CD14-positive monocyte (primary cell): ENCODE data around the gene HSPB9. TPM values are rescaled to one million over a fixed set of nuclear protein-coding genes. Genes with fewer than 3 reads are reported as not detected.

Experiments used
- DNase-seq, 3 donors: peaks; one replicate each; pipeline ENCODE4 v3.0.0-alpha.2; 2011 to 2022
- H2AFZ ChIP-seq: 2 replicates; pipeline ENCODE4 v1.6.0; 2012; ENCODE audit warnings: mild to moderate bottlenecking, low read depth, low read length, inconsistent platforms; ENCODE audit not compliant: insufficient read depth, poor library complexity, severe bottlenecking
- H3K27ac ChIP-seq, 2 donors: 1 replicate in 1 of 2; 2 replicates in 1 of 2; pipeline ENCODE4 v1.5.1; 2012 to 2013; ENCODE audit warnings: low read length in 2 of 2, control low read depth in 1 of 2, inconsistent platforms in 1 of 2, low read depth in 1 of 2, mild to moderate bottlenecking in 1 of 2
- H3K27me3 ChIP-seq, 2 donors: one replicate each; pipeline versions ENCODE4 v1.6.0 to v1.6.1; 2011 to 2013; ENCODE audit warnings: low read length in 2 of 2; ENCODE audit not compliant: control insufficient read depth in 2 of 2, insufficient read depth in 2 of 2
- H3K36me3 ChIP-seq, 2 donors: replicated peaks in 1 of 2; 1 replicate in 1 of 2; 2 replicates in 1 of 2; pipeline versions ENCODE4 v1.5.1 to v1.6.1; 2012 to 2013; ENCODE audit warnings: low read length in 2 of 2, control low read depth in 1 of 2, inconsistent platforms in 1 of 2, mild to moderate bottlenecking in 1 of 2; ENCODE audit not compliant: insufficient read depth in 2 of 2, control insufficient read depth in 1 of 2
- H3K4me1 ChIP-seq, 2 donors: 1 replicate in 1 of 2; 2 replicates in 1 of 2; pipeline versions ENCODE4 v1.5.1 to v1.6.1; 2012 to 2013; ENCODE audit warnings: low read length in 2 of 2, control low read depth in 1 of 2, inconsistent platforms in 1 of 2, mild to moderate bottlenecking in 1 of 2, moderate library complexity in 1 of 2; ENCODE audit not compliant: insufficient read depth in 2 of 2, control insufficient read depth in 1 of 2
- H3K4me2 ChIP-seq: replicated peaks from 2 replicates; pipeline ENCODE3; 2012; ENCODE audit warnings: low read length, moderate library complexity, mild to moderate bottlenecking; ENCODE audit not compliant: poor library complexity, severe bottlenecking; ENCODE audit errors: extremely low read depth
- H3K4me3 ChIP-seq, 3 experiments: fragments of 200-600 bp in 1 of 3; sonication (generic) in 1 of 3; replicated peaks in 1 of 3; 1 replicate in 2 of 3; 2 replicates in 1 of 3; pipeline ENCODE4 v1.5.1; 2011 to 2013; ENCODE audit warnings: low read length in 3 of 3, mild to moderate bottlenecking in 3 of 3, control low read depth in 2 of 3, low read depth in 2 of 3, inconsistent platforms in 1 of 3, moderate library complexity in 1 of 3
- H3K79me2 ChIP-seq: 2 replicates; pipeline ENCODE4 v1.6.0; 2012; ENCODE audit warnings: mild to moderate bottlenecking, control low read depth, inconsistent platforms, low read length, moderate library complexity; ENCODE audit not compliant: insufficient read depth
- H3K9ac ChIP-seq: 2 replicates; pipeline ENCODE4 v1.6.0; 2017; ENCODE audit warnings: low read length, mild to moderate bottlenecking; ENCODE audit not compliant: insufficient read depth, poor library complexity, severe bottlenecking
- H3K9me3 ChIP-seq, 2 donors: replicated peaks in 1 of 2; 1 replicate in 1 of 2; 2 replicates in 1 of 2; pipeline versions ENCODE4 v1.5.1 to v1.6.1; 2012 to 2013; ENCODE audit warnings: low read length in 2 of 2, control low read depth in 1 of 2; ENCODE audit not compliant: control insufficient read depth in 1 of 2, insufficient read depth in 1 of 2
- H4K20me1 ChIP-seq: 2 replicates; pipeline ENCODE4 v1.6.0; 2012; ENCODE audit warnings: mild to moderate bottlenecking, low read length, control low read depth, moderate library complexity; ENCODE audit not compliant: insufficient read depth
- H3K27ac Mint-ChIP-seq, 7 donors: one replicate each; pipeline ENCODE4 v1.8.0; 2020; ENCODE audit warnings: mild to moderate bottlenecking in 7 of 7, mixed read lengths in 7 of 7, moderate library complexity in 6 of 7, inconsistent platforms in 2 of 7
- H3K27me3 Mint-ChIP-seq, 3 donors: one replicate each; pipeline ENCODE4 v1.8.0; 2021 to 2022; ENCODE audit warnings: low read depth in 3 of 3, mild to moderate bottlenecking in 3 of 3, mixed read lengths in 3 of 3, moderate library complexity in 3 of 3, inconsistent platforms in 1 of 3
- H3K36me3 Mint-ChIP-seq, 2 donors: one replicate each; pipeline ENCODE4 v1.8.0; 2020; ENCODE audit warnings: mixed read lengths in 2 of 2, inconsistent platforms in 1 of 2, mild to moderate bottlenecking in 1 of 2
- H3K4me1 Mint-ChIP-seq: one replicate; pipeline ENCODE4 v1.8.0; 2020; ENCODE audit warnings: mild to moderate bottlenecking, mixed read lengths
- H3K4me3 Mint-ChIP-seq, 2 donors: one replicate each; pipeline ENCODE4 v1.8.0; 2020; ENCODE audit warnings: mild to moderate bottlenecking in 2 of 2, mixed read lengths in 2 of 2, moderate library complexity in 1 of 2
- H3K9me3 Mint-ChIP-seq, 7 donors: one replicate each; pipeline ENCODE4 v1.8.0; 2020 to 2022; ENCODE audit warnings: mixed read lengths in 7 of 7, mild to moderate bottlenecking in 6 of 7, moderate library complexity in 6 of 7, inconsistent platforms in 2 of 7
- WGBS: methylation state at CpG from one replicate; pipeline ENCODE4 v1.1.5; 2013; ENCODE audit warnings: missing lambda C conversion rate; ENCODE audit not compliant: insufficient coverage; 5-methylcytosine and 5-hydroxymethylcytosine counted together
- intact Hi-C, 2 donors: fragments of 100-400 bp; cut with micrococcal nuclease; formaldehyde crosslinking; loops; one replicate each; pipeline versions ENCODE4 v1.15.0 to v1.15.1; 2023
- polyA plus RNA-seq, 3 donors: library from polyadenylated mRNA; depleted of rRNA in 1 of 3; unstranded in 2 of 3; stranded (reverse) in 1 of 3; fragments of 300-500 nt in 2 of 3; fragments of >200 nt in 1 of 3; fragmentation: Illumina TruSeq in 2 of 3; gene quantifications; 1 replicate in 2 of 3; 2 replicates in 1 of 3; pipeline ENCODE4 v1.2.3, GENCODE V29; 2012 to 2021
- TF ChIP-seq, protein P1 (sequence below): fragments of 200-600 bp; IDR thresholded peaks from one replicate; pipeline ENCODE4 v1.8.0; 2022; ENCODE audit warnings: antibody characterized with exemption, mild to moderate bottlenecking

Gene HSPB9
- polyA plus RNA-seq, 3 donors = 0.04 TPM; not detected in 2

DNA sequence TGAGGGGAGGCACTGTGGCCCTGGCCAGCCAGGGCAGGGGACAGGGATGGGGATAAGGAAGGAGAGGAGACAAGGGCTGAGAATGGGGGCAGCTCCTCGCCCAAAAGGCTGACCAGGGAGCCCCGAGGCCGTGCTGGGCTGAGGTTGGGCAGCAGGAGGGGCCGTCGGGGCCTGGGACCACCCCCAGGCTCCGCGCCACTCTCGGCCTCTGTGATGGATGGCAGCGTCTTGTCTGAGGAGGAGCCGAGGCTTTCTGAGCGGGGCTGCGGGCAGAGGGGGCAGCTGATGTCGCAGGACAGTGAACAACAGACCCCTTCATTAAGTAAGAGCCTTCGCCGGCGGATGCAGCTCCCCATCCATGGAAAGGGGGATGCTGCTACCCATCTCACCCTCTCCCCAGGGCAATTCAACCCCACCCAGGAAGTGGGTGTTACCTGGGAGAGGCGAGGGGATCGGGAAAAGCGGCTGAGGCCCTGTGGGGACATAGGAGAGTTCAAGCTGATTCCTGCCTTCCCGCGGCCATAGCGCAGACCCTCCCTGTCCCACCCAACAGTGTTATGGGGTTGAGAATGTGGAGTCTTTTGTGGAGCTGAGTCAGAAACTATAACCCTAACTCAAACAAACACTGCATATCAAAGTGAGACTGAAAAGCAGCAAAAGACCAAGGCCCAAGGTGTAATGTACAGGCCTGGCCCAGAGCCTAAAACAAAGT, 41.2 kb downstream of the HSPB9 start:
- WGBS = 82% methylated on average over 7 of the region's 22 CpGs

DNA sequence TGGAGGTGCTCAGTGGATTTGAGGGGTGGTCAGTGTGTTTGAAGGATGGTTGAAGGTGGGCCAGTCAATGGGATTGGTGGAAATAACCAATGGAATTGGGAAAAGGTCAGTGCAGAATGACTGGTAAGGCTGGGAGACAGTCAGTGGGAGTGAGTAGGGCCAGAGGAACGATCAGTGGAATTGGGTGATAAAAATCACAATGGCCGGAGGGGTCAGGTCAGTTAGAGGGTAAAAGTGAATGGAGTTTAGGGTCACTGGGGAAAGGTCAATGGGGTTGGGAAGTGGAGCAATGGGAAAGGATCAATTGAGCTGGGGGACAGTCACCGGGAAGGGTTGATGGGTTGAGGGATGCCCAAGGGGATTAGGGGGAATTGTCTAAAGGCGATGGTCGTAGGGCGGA, 43.1 kb downstream of the HSPB9 start:
- H3K4me1 ChIP-seq = peaks cover 34 to 43% of the 10 kb centered on the region in 2 donors
- H3K27ac Mint-ChIP-seq = no peak overlapping the region

More for the DNA sequence above, 41.2 kb downstream of the HSPB9 start:
- TF ChIP-seq, protein P1, sequence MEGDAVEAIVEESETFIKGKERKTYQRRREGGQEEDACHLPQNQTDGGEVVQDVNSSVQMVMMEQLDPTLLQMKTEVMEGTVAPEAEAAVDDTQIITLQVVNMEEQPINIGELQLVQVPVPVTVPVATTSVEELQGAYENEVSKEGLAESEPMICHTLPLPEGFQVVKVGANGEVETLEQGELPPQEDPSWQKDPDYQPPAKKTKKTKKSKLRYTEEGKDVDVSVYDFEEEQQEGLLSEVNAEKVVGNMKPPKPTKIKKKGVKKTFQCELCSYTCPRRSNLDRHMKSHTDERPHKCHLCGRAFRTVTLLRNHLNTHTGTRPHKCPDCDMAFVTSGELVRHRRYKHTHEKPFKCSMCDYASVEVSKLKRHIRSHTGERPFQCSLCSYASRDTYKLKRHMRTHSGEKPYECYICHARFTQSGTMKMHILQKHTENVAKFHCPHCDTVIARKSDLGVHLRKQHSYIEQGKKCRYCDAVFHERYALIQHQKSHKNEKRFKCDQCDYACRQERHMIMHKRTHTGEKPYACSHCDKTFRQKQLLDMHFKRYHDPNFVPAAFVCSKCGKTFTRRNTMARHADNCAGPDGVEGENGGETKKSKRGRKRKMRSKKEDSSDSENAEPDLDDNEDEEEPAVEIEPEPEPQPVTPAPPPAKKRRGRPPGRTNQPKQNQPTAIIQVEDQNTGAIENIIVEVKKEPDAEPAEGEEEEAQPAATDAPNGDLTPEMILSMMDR = no peak
- Histone ChIP-seq H3K9me3 (no peaks in the 10 kb centered on the region), H2AFZ (no peak overlapping the region), H3K9ac (no peak overlapping the region), H3K4me3 (no peak overlapping the region), H3K27ac (no peak overlapping the region), H3K27me3 (no peaks in the 10 kb centered on the region), H3K4me1 (peaks cover 34 to 46% of the 10 kb centered on the region in 2 donors), H3K4me2 (no peak overlapping the region), H3K79me2 (no peaks in the 10 kb centered on the region), H4K20me1 (no peaks in the 10 kb centered on the region), H3K36me3 (no peaks in the 10 kb centered on the region)
- peaks cover 1 to 5% (median 2%) of the 10 kb centered on the region in 3 donors for H3K27me3 Mint-ChIP-seq
- H3K4me3 Mint-ChIP-seq = no peak overlapping the region
- H3K36me3 Mint-ChIP-seq = no peaks in the 10 kb centered on the region
- H3K9me3 Mint-ChIP-seq = peaks cover 0 to 2% (median 0%) of the 10 kb centered on the region in 7 donors
- H3K27ac Mint-ChIP-seq = no peak overlapping the region
- peaks cover 37% of the 10 kb centered on the region for H3K4me1 Mint-ChIP-seq
- DNase-seq = no peak
- intact Hi-C loops = no loop called here

More for the DNA sequence above, 43.1 kb downstream of the HSPB9 start:
- no peaks in the 10 kb centered on the region for H3K79me2 ChIP-seq
- peaks cover 0 to 2% (median 0%) of the 10 kb centered on the region in 7 donors for H3K9me3 Mint-ChIP-seq
- 96% methylated on average over 4 of the region's 6 CpGs for WGBS
- H3K36me3 ChIP-seq = no peaks in the 10 kb centered on the region
- H3K9ac ChIP-seq = no peak overlapping the region
- H3K27ac ChIP-seq = no peak overlapping the region
- no peak overlapping the region for H3K4me2 ChIP-seq
- peaks cover 1 to 5% (median 2%) of the 10 kb centered on the region in 3 donors for H3K27me3 Mint-ChIP-seq
- no peaks in the 10 kb centered on the region for H4K20me1 ChIP-seq
- no peak overlapping the region for H2AFZ ChIP-seq
- H3K27me3 ChIP-seq = no peaks in the 10 kb centered on the region
- H3K4me3 ChIP-seq = no peak overlapping the region
- H3K4me1 Mint-ChIP-seq = peaks cover 37% of the 10 kb centered on the region
- no peaks in the 10 kb centered on the region for H3K9me3 ChIP-seq
- TF ChIP-seq, protein P1 = no peak
- intact Hi-C loops = no loop called here
- no peaks in the 10 kb centered on the region for H3K36me3 Mint-ChIP-seq
- DNase-seq = no peak
- H3K4me3 Mint-ChIP-seq = no peak overlapping the region
